Measurements from ENCODE around the gene FGFR2.
"Not testable (repeated sequence)": the region's sequence is repeated elsewhere in the genome, so short reads cannot be mapped to it uniquely, and the experiment has no call there.

FGFR2 gene

DNA sequence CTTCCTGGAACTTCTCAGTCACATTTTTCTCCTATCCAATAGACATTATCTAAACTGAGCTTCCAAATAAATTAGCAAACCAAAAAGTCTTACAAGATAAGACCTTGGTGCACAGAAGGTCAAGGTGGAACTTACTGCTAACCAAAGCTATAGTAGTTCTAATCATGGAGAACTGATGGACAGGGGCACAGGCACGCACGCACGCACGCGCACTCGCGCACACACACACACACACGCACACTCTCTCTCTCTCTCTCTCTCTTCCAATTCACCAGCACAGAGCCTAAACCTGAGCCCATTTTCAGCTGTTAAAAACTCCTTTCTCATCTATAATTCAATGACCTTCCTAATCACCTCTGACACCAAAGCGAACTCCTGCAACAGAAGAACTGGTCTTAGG lies 7.5 kb downstream of the FGFR2 start:
- no peak for DNase-seq (ENCODE audit: low read depth)

DNA sequence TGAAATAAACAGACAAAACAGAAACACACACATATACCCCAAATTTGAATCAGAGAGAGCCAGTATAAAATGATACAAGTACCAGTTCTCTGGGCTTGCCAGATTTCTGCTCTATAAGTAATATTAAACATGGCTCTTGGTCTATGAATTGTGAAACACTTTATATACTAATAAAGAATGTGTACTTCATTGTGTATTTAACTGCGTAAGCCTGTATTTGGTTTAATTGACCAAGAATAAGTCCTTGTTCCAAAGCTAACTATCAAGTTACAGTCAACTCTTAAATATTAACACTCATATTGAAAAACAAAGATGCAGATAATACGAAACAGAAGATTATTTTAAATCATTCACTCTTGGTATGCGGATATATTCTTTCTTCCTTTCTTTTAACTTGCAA lies 8.7 kb downstream of the FGFR2 start:
- DNase-seq (ENCODE audit: low read depth) = no peak

DNA sequence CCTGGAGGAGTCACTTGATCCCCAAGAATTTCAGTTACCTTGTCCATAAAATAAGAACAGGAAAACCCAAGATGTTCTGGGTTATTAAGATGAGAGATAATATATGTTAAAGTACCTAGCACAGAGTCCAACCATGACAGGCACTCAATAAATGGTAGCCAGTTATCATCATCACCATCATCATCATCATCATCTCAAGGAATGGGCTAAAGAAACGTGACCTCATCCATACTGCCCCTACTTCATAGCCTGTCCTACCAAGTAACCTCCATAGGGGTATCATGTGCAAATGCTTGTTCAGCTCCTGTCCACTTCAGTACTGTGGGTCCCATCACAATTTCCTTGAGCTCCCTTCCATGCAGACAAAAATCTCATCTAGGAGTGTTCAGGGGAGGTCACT lies 14.4 kb downstream of the FGFR2 start:
- DNase-seq (ENCODE audit: low read depth) = no peak

DNA sequence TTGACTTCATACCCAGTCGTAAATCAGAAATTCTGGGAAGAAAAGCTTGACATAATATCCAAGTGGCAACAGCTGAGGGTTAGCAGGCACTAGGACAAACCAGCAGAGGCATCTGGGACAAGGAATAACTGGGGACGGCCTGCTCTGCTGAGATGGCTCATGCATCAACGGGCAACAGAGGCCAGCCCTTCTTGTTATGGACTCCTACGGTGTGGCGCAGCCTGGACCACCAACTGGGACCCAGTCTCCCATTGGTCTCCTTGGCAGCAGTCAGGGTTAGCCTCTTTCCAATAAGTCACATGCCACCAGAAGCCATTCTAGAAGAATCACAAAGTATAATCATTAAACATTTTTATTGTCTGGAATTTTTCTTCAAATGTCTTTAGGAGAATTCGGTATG lies 15.0 kb downstream of the FGFR2 start:
- DNase-seq (ENCODE audit: low read depth) = no peak

DNA sequence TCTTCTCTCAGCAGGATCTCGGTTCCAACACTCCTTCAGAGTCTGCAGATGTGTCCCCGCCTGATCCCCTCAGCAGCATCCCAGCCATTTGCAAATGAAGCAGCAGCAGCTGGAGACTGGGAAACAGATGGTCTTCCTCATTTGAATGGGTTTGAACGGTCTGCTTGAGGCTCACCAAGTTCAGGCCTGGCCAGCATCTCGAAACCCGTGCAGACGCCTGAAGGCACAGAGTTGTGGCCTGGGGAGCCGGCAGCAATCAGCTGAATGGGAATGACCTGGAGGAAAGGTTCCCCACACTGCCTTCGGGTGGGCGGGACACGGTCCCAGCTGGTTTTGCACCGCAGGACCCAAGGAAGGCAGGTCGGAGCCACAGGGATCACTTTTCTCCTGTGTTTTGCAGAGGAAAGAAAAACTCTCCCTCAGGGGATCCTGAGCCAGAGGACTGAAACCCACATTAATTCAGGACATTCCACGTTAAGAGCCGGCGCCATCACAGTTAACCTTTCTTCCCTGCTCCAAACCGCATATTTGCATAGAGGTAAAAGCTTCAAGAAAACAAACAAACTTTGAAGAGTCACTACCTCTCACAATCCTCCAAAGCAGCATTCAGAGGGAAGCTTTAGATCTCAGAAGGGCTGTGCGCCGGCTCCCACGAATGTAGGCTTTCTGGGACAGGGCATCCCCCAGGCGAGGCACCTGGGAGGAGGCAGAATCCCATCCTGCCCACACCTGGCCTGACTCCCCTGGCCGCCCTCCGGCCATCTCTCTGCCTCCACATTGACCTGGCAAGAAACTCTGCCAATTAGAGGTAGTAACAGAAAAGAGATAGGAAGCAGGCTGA lies 17.7 kb downstream of the FGFR2 start:
- DNase-seq (ENCODE audit: low read depth) = no peak

DNA sequence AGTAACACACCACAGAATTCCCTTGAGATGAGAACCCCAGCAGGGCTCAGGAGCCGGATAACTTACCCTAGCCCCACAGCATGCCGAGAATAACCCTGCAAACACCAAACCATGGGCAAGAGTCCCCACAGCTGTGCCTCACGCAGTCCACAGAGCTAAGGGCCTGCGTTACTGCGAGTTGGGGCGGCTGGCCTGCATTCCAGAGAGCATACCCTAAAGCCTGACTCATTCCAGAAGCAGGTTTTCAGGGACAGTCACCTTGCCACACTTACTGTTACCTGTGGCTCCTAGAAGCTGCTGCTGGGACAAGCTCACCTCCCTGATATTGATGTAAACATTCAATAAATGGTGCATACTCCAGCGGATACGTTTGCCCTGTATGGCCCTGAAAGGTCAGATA lies 18.6 kb downstream of the FGFR2 start:
- no peak for DNase-seq (ENCODE audit: low read depth)

DNA sequence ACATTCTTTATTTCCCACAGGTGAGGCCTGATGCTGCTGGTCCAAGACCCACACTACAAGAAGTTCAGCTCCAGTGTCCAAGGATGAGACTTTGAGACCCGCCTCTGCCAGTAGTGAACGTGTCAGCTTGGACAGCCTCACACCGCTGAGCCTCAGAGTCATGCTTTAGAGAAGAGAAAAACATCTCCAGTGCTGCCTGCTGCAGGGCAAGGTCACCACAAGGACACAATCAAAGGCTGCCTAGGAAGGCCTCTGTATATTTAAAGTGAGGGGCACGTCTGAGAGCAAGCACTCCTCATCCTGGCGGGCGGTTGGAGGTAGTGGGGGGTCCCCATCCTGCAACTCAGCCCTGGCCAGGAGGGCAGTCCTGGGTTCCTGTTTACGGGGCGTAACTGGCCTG lies 19.3 kb downstream of the FGFR2 start:
- DNase-seq (ENCODE audit: low read depth) = no peak

DNA sequence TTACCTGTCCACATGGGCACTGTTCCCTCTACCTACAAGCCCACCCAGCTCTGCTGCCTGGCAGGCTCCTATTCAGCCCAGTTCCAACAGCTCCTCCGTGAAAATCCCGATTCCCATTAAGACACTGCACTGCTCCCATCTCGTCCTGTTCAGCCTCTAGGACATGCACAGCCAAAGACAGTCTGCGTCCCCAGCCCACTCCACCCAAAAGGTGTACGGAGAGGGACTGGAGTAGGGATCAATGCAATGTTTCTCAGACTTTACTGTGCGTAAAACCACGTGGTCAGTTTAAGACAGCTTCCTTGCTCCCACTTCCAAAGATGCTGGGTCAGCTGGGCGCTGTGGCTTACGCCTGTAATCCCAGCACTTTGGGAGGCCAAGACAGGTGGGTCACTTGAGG lies 19.9 kb downstream of the FGFR2 start:
- no peak for DNase-seq (ENCODE audit: low read depth)

DNA sequence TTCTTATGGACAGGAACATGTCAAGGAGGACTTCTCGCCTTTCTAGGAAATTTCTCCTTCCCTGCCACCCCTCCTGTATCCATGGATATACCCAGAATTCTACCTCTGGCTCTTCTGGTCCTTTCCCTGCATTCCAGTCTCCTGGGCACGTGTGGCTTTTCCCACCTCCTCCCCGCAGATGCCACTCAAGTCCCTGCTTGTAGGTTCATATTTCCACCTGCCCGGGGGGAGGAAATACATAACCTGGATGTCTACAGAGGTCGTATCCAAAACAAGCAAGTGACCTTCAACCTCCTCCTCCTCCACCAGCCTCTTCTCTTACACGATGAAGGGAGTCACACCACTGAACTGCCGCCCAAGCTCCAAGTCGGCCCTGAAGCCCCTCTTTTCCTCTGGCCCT lies 20.7 kb downstream of the FGFR2 start:
- DNase-seq (ENCODE audit: low read depth) = no peak

DNA sequence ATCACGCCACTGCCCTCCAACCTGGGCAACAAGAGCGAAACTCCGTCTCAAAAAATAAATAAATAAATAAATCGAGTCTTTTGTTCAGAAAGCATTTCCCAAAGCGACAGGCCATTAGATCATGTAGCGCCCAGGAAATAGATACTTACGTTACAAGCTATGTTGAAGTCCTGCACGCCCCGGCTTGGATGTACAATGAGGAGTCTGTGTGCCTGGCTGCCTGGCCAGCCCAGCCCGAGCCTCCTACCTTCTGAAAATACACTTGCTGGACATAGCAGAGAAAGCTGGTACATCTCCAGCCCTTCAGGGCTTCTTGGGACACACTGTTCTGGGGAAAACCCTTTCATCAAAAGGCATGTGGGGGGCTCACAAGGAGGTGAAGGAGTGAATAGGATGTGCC lies 22.1 kb downstream of the FGFR2 start:
- DNase-seq (ENCODE audit: low read depth) = no peak

DNA sequence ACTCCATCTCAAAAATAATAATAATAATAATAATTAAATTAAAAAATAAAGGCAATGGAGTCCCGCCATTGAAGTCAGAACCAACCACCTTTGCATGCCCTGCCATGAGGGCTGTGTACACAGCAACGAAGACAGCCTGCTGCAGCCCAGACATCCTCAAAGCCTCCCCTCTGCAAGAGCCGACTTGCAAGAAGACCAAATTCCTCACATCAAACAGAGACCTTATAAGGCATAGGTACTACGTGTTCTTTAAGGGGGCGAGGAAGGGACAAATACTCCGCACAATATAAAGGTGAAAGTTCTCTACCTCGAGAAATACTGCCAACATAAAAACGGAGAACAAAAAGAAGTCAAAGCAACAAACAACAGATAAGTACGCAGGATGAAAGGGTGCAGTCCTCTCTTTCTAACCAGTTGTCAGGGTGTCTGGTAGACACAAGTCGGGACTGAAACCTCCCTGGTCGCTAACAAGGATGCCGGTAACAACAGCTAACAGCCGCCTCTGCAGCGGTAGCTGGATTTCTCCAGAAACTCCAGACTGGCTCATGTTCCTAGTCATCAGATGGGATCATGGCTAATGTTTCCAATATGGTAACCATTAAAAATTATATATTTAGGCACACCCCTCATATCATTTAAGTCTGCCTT lies 23.6 kb downstream of the FGFR2 start:
- DNase-seq (ENCODE audit: low read depth) = no peak

DNA sequence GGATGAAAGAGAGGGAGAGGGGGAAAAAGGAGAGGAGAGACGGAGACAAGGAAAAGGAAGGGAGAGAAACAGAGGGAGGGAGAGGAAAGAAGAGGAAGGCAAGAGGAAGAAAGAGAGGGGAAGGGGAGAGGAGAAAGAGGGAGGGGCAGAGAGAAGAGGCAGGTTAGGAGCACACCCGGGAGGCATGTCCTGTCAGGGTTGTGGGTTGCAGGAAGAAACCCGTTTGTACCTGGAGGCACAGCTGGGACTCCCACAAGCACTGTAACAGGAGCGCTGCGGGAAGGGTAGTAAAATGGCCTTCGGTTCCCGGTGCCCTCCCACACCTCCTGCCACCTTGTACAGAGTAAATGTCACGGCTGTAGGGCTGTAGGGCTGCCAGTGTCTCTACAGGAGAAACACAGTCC lies 24.7 kb downstream of the FGFR2 start:
- no peak for DNase-seq (ENCODE audit: low read depth)

DNA sequence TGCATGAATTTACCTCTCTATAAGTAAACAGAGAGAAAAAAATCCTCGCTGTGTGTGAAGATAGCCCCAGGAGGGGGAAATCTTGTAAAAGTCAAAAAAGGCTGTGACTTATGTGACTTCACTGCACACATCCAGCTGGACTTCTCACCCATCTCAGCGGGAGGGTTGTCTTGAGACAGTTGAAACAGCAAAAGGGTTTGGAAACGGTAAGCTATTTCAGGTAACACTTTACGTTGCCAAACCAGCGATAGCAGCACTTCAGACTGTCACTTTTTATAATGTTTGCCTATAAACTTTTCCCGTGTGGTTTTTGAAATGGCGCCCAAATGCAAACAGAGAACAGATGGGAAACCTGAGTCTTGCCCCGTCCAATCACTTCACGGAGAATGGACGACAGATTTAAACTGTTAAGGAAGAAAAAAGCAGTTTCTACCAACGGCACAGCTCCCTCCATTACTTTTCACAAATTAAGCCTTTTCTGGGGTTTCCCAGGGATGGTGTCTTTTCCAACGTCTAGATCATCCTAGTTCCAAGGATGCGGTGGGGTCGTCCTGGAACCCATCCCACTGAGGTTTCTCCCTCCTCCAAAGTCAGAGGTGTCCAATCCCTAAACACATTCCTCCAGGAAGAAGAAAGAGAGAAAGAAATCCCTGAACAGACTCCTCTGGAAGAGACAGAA lies 25.2 kb downstream of the FGFR2 start:
- DNase-seq (ENCODE audit: low read depth) = no peak

DNA sequence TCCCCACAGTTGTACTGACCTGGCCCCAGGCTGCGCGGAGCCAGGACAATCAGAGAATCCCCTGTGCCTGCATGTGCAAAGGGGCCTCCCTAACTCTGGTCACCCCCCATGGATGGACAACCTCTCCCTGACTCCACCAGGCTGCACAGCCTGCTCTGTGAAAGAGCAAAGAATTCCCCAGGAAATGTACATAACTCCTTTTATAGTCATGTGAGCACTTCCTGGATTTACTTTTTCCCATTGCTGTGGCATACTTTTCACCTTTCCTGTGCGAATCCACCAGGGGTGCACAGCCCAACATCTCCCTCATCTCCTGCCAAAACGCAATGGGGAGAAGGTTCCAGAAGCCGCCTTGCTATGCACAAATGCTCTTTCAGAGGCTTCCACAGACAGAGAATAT lies 27.9 kb downstream of the FGFR2 start:
- DNase-seq (ENCODE audit: low read depth) = no peak

DNA sequence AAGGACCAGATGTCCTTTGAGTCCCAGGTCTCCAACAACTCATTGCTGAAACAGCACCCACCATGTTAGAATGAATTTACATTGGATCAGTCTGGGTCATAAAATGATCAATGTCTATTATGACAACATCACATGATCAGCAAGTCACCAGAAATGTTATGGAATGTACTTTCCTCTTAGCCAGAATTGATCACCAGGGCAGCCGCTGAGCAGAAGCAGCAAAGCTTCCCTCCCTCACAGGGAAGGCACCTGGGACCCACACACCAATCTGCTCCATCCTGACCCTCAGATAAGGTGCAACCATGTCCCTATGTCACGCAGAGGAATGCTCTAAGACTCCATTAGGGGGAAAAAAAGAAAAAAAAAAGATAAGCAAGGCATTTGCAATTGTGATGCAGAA lies 30.0 kb downstream of the FGFR2 start:
- no peak for DNase-seq (ENCODE audit: low read depth)

DNA sequence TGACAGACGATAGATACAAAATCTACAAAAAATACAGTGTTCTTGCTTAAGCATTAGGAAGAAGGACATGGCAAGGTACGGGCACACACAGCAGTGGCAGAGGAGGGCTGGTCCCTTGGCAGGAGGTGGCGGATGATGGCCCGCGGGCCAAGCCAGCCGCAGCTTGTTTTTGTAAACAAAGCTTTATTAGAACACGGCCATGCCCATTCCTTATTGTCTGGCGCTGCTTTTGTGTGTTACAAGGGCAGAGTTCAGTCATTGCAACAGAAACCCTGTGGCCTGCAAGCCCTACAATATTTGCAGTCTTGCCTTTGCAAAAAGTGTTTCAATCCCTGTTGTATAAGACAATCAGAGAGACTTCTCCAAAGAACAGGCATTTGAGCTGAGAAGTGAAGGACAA lies 30.7 kb downstream of the FGFR2 start:
- no peak for DNase-seq (ENCODE audit: low read depth)

DNA sequence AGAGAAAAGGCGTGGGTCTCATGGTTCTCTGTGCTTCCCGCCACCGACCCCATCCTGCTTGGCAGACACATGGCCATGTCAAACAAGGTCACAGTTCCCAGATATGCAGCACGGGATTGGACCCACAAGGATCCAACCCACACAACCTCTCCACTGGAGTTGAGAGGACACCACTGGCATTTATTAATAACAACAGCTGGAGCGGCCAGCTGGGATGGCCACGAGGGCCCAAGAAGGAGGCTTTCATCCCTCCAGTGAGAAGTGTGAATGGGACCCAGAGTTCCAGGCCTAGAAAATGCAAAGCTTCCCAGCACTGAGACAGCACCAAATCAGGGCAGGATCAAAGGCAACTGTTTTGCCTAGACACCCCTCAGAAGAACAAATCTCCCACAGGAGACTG lies 31.5 kb downstream of the FGFR2 start:
- DNase-seq (ENCODE audit: low read depth) = no peak

DNA sequence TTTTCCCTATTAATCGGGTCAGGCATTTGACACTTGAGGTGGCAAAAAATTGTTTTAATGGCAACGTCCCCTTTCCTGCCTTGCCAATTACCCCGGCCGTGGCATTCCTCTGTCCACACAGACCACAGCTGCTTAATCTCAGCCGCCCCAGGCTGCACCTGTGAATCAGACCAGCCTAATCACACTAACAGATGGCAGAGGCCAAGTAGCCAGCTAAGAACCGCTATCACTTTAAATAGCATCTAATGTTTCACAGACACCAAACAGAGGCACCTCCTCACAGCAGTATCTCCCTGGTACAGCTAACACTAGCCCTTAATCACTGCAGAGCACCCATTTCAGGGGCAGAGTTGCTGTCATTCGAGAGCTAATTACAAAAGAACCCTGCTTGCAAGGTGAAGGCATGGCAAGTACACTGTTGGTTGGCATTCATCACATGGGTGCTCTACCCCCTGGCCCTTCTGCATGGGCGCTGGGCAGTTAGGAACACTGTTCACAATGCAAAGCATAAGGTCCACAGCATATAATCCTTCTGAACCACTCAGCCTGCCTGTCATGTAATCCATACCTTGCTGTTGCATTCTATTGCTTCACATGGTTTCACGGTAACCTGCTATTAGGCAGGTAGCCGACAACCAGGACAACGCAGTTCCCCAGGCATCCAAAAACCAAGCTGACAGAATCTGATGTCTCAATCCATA lies 38.8 kb downstream of the FGFR2 start:
- no peak for DNase-seq (ENCODE audit: low read depth)

DNA sequence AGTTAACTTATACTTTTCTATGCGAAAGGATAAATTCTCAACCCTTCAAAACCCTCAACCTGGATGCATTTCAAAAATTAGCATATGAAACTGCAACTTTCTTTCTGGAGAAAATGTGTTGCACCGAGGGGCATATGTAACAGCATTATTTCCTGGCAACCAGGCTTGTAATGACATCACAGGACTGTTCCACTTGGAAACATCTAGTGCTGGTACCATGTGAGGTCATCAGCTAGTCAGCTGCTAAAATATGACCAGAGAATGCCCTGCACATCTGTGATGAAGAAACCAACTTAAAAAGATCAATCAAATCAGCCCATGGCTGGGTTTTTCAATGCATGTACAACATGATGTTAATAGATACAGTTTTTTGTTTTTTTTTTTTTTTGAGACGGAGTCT lies 40.0 kb downstream of the FGFR2 start:
- no peak for DNase-seq (ENCODE audit: low read depth)

DNA sequence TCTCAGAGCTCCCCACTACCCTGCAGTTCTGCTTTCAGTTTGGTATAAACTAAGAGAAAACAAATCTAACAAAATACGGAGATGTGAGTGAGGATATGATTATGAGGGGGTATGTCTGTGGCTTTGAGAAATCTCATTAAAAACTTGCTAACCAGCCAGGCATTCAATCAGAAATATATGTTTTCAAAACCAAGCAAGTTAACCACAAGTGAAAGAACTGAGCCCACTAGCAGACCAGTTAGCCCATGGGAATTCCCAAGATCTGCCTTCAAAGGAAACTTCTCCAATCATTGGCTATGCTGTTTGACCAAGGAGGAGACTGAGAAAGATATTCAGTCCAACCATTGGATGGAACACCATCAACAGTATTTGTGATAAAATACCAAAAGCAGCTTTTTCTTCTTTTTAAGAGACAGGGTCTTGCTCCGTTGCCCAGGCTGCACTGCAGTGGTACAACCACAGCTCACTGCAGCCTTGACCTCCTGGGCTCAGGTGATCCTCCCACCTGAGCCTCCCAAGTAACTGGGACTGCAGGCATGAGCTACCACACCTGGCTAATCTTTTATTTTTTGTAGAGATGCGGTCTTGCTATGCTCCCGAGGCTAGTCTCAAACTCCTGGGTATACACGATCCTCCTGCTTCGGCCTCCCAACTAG lies 41.2 kb downstream of the FGFR2 start:
- no peak for DNase-seq (ENCODE audit: low read depth)

DNA sequence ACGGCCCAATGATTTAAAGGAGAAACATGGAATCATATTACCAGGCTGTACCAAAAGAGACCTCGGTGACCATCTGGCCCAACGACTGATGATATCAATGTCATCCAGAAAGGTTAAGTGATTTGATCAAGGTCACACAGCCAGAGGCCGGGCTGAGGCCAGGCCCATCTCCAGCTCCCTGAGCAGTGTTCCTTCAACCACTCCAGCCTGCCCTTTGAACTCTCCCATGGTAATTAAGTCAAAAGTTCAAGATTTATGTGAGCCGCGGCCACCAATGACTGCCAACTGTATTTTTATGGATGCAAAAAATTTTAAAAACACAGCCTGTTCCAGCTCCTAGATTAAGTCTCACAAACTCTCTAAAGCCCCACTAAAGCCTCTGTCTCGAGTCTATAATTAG lies 41.8 kb downstream of the FGFR2 start:
- DNase-seq (ENCODE audit: low read depth) = no peak

DNA sequence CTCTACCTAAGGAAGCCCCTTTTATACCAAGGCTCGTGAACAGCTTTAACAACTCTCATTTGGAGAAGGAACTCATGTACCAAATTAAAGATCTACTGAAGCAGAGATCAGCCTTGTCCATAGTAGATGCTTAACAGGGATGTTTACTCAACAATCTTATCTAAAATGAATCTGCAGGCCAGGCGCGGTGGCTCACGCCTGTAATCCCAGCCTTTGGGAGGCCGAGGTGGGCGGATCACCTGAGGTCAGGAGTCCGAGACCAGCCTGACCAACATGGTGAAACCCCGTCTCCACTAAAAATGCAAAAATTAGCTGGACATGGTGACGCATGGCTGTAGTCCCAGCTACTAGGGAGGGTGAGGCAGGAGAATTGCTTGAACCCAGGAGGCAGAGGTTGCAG lies 43.3 kb downstream of the FGFR2 start:
- DNase-seq (ENCODE audit: low read depth) = not testable (repeated sequence)

Measured in fibroblast of the conjunctiva (primary cell).